Astrocyte (in vitro differentiated cells and primary cell): Measurements from ENCODE around the gene CHCHD6. TPM values are rescaled to one million over a fixed set of nuclear protein-coding genes. Genes with fewer than 3 reads are reported as not detected.

Source experiments
- DNase-seq: peaks from one replicate; pipeline ENCODE4 v3.0.0-alpha.2; 2010; ENCODE audit warnings: low read depth
- FAIRE-seq: peaks from 2 replicates; lab custom pipeline; 2011; peaks lifted over from hg19 to GRCh38; lab: Jason Lieb, UNC
- H2AFZ ChIP-seq: 2 replicates; pipeline ENCODE4 v1.6.0; 2012; ENCODE audit warnings: low read depth, low read length, inconsistent platforms
- H3K27ac ChIP-seq: 2 replicates; pipeline ENCODE4 v1.5.1; 2011; ENCODE audit warnings: low read depth, low read length, inconsistent platforms
- H3K27me3 ChIP-seq: 2 replicates; pipeline ENCODE4 v1.6.0; 2011; ENCODE audit warnings: low read length, inconsistent platforms; ENCODE audit not compliant: insufficient read depth
- H3K36me3 ChIP-seq: 2 replicates; pipeline ENCODE4 v1.5.1; 2011; ENCODE audit warnings: low read length, inconsistent platforms; ENCODE audit not compliant: insufficient read depth
- H3K4me1 ChIP-seq: 2 replicates; pipeline ENCODE4 v1.5.1; 2011; ENCODE audit warnings: low read length, inconsistent platforms; ENCODE audit not compliant: insufficient read depth
- H3K4me2 ChIP-seq: 2 replicates; pipeline ENCODE4 v1.6.0; 2012; ENCODE audit warnings: low read length, inconsistent platforms
- H3K4me3 ChIP-seq: 2 replicates; pipeline ENCODE4 v1.5.1; 2011; ENCODE audit warnings: low read depth, mild to moderate bottlenecking, low read length, inconsistent platforms; ENCODE audit not compliant: insufficient read depth
- H3K79me2 ChIP-seq: 2 replicates; pipeline ENCODE4 v1.6.0; 2012; ENCODE audit warnings: mild to moderate bottlenecking, low read length, inconsistent platforms; ENCODE audit not compliant: insufficient read depth
- H3K9ac ChIP-seq: 2 replicates; pipeline ENCODE4 v1.6.0; 2012; ENCODE audit warnings: mild to moderate bottlenecking, low read length, inconsistent platforms
- H3K9me3 ChIP-seq: 2 replicates; pipeline ENCODE4 v1.5.1; 2012; ENCODE audit warnings: low read depth, mild to moderate bottlenecking, low read length, inconsistent platforms; ENCODE audit not compliant: insufficient read depth
- H4K20me1 ChIP-seq: 2 replicates; pipeline ENCODE4 v1.6.0; 2012; ENCODE audit warnings: low read length, inconsistent platforms; ENCODE audit not compliant: insufficient read depth
- H3K27ac Mint-ChIP-seq: one replicate; pipeline ENCODE4 v1.8.0; 2021; ENCODE audit warnings: mild to moderate bottlenecking, mixed read lengths; ENCODE audit not compliant: unreplicated experiment
- H3K27me3 Mint-ChIP-seq: one replicate; pipeline ENCODE4 v1.8.0; 2021; ENCODE audit warnings: low read depth, mixed read lengths; ENCODE audit not compliant: unreplicated experiment
- H3K36me3 Mint-ChIP-seq: one replicate; pipeline ENCODE4 v1.8.0; 2021; ENCODE audit warnings: low read depth, mixed read lengths; ENCODE audit not compliant: unreplicated experiment
- H3K4me1 Mint-ChIP-seq: one replicate; pipeline ENCODE4 v1.8.0; 2021; ENCODE audit warnings: low read depth, mixed read lengths; ENCODE audit not compliant: unreplicated experiment
- H3K4me3 Mint-ChIP-seq: one replicate; pipeline ENCODE4 v1.8.0; 2021; ENCODE audit warnings: mild to moderate bottlenecking, moderate library complexity, mixed read lengths; ENCODE audit not compliant: unreplicated experiment
- H3K9me3 Mint-ChIP-seq: one replicate; pipeline ENCODE4 v1.8.0; 2021; ENCODE audit warnings: mild to moderate bottlenecking, mixed read lengths; ENCODE audit not compliant: unreplicated experiment
- CTCF ChIP-seq: IDR thresholded peaks from 2 replicates; pipeline ENCODE4 v1.5.1; 2011; ENCODE audit warnings: low read depth, mild to moderate bottlenecking, inconsistent platforms, low read length, moderate library complexity; ENCODE audit not compliant: insufficient read depth
- EZH2 ChIP-seq: IDR thresholded peaks from 2 replicates; pipeline ENCODE4 v1.6.1; 2012; ENCODE audit warnings: mild to moderate bottlenecking, low read length, inconsistent platforms; ENCODE audit not compliant: insufficient read depth
- total RNA-seq: library from RNA; stranded (reverse); gene quantifications from 2 replicates; pipeline ENCODE4 v1.2.1, GENCODE V29; 2021

The CHCHD6 gene
- total RNA-seq, 1 donor from 2014 or later, result 21.1 TPM

- Mint-ChIP-seq H3K9me3 (peaks cover 8% of the 10 kb centered on the region), H3K27me3 (peaks cover 54% of the 10 kb centered on the region), H3K27ac (no peak overlapping the region), H3K36me3 (no peaks in the 10 kb centered on the region), H3K4me3 (no peak overlapping the region), H3K4me1 (no peaks in the 10 kb centered on the region)
- no peaks in the 10 kb centered on the region for H3K36me3 ChIP-seq
- peaks cover 2% of the 10 kb centered on the region for H3K4me1 ChIP-seq
- peak; percentile 46 for DNase-seq
- TF ChIP-seq CTCF, result no peak
- no peak for TF ChIP-seq EZH2
- FAIRE-seq, result no peak
- no peak overlapping the region for H2AFZ ChIP-seq
- peaks cover 21% of the 10 kb centered on the region for H3K27me3 ChIP-seq
- H3K4me3 ChIP-seq, result no peak overlapping the region
- H3K79me2 ChIP-seq, result no peaks in the 10 kb centered on the region
- no peak overlapping the region for H3K4me2 ChIP-seq
- H3K9me3 ChIP-seq, result peaks cover 6% of the 10 kb centered on the region
- H3K9ac ChIP-seq, result no peak overlapping the region
- H4K20me1 ChIP-seq, result no peaks in the 10 kb centered on the region
- H3K27ac ChIP-seq, result no peak overlapping the region
These were observed 39.3 kb upstream of the CHCHD6 start for GRCh38 chr3:126664591-126665214.

GRCh38 chr3:126665221-126665936, 38.7 kb upstream of the CHCHD6 start:
- no peak for FAIRE-seq
- H3K79me2 ChIP-seq, result no peaks in the 10 kb centered on the region
- peaks cover 52% of the 10 kb centered on the region for H3K27me3 Mint-ChIP-seq
- no peak overlapping the region for H3K4me2 ChIP-seq
- peaks cover 2% of the 10 kb centered on the region for H3K4me1 ChIP-seq
- TF ChIP-seq EZH2, result no peak
- H4K20me1 ChIP-seq, result no peaks in the 10 kb centered on the region
- no peak overlapping the region for H3K4me3 Mint-ChIP-seq
- H2AFZ ChIP-seq, result no peak overlapping the region
- peaks cover 18% of the 10 kb centered on the region for H3K27me3 ChIP-seq
- peaks cover 6% of the 10 kb centered on the region for H3K9me3 ChIP-seq
- H3K4me1 Mint-ChIP-seq, result no peaks in the 10 kb centered on the region
- H3K27ac ChIP-seq, result no peak overlapping the region
- no peak overlapping the region for H3K4me3 ChIP-seq
- H3K27ac Mint-ChIP-seq, result no peak overlapping the region
- H3K9me3 Mint-ChIP-seq, result peaks cover 8% of the 10 kb centered on the region
- H3K36me3 Mint-ChIP-seq, result no peaks in the 10 kb centered on the region
- no peaks in the 10 kb centered on the region for H3K36me3 ChIP-seq
- H3K9ac ChIP-seq, result no peak overlapping the region
- DNase-seq, result no peak

GRCh38 chr3:126665959-126666657, 37.9 kb upstream of the CHCHD6 start:
- no peak for FAIRE-seq
- TF ChIP-seq CTCF (no peak), EZH2 (no peak)
- H2AFZ ChIP-seq, result no peak overlapping the region

More at GRCh38 chr3:126665959-126666657, 37.9 kb upstream of the CHCHD6 start:
- Mint-ChIP-seq H3K4me1 (no peaks in the 10 kb centered on the region), H3K36me3 (no peaks in the 10 kb centered on the region), H3K9me3 (peaks cover 6% of the 10 kb centered on the region), H3K27ac (no peak overlapping the region), H3K27me3 (peaks cover 52% of the 10 kb centered on the region), H3K4me3 (no peak overlapping the region)
- Histone ChIP-seq H3K36me3 (no peaks in the 10 kb centered on the region), H3K9me3 (peaks cover 6% of the 10 kb centered on the region), H3K4me2 (no peak overlapping the region), H3K4me1 (peaks cover 2% of the 10 kb centered on the region), H3K27ac (no peak overlapping the region), H3K27me3 (peaks cover 18% of the 10 kb centered on the region), H4K20me1 (no peaks in the 10 kb centered on the region), H3K79me2 (no peaks in the 10 kb centered on the region), H3K4me3 (no peak overlapping the region), H3K9ac (no peak overlapping the region)
- DNase-seq, result no peak
